Measurements from ENCODE around the gene LEMD3.

LEMD3 gene

DNA sequence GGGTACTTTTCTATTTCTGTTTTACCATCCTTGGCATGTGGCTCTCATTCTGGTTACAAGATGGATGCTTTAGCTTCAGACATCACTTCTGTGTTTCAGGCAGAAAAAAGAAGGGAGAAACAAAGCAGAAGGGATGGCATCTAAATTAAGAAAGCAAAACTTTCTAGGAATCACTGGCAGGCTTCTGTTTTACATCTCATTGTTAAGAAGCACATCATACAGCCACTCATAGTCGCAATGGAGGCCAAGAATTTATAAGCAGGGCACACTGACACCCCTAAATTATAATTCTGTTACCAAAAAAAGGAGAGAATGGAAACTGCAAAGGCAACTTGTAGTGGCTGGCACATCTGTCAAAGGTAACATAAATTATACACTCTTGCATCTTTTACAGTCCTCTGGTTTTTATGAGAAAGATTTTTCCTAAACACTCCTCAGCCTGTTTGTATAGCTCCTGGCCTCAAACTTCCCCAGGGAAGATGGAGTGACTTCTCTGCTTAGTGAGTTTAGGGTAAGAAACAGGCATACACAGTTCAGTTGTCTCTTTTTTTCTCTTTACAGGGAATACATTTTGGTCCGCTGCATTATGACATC is 22.0 kb upstream of the LEMD3 start:
- POLR2A ChIA-PET = no interaction called here

DNA sequence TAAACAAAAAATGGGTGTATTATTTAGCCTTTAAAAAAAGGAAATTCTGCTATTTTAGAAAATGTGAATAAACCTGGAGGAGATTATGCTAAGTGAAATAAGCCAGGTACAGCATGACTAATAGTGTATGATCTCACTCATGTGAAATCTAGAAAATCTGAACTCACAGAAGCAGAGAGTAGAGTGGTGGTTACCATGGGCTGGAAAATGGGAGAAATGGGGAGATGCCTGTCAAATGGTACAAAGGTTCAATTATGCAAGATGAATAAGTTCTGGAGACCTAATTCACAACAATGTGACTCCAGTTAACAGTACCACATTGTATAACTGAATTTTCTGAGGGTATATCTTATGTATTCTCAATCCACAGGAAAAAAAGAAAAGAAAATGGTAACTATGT is 17.4 kb upstream of the LEMD3 start:
- DNase-seq (ENCODE audit: extremely low spot score) = no peak
- TF ChIP-seq L3MBTL2 (conservative IDR thresholded peaks at IDR 0.05) = no peak
- no peak for TF ChIP-seq HDGF (IDR thresholded peaks at IDR 0.05; ENCODE audit: borderline replicate concordance)
- no peak for TF ChIP-seq SP1 (IDR thresholded peaks at IDR 0.05)
- no peak for TF ChIP-seq TARDBP (IDR thresholded peaks at IDR 0.05)
- no peak for TF ChIP-seq LEF1 (IDR thresholded peaks at IDR 0.05; ENCODE audit: borderline replicate concordance)
- TF ChIP-seq ARNT (IDR thresholded peaks at IDR 0.05) = no peak
- ChIA-PET POLR2A (interaction anchor here (1.1 kb wide), 1 partner anchor 17 kb away, joined by 3 read pairs; the partner anchor contains the start of gene LEMD3), CTCF (no interaction called here)

More for the DNA sequence above, 22.0 kb upstream of the LEMD3 start:
- DNase-seq (ENCODE audit: extremely low spot score) = no peak
- no peak for TF ChIP-seq NFRKB (IDR thresholded peaks at IDR 0.05)
- TF ChIP-seq, protein P1, sequence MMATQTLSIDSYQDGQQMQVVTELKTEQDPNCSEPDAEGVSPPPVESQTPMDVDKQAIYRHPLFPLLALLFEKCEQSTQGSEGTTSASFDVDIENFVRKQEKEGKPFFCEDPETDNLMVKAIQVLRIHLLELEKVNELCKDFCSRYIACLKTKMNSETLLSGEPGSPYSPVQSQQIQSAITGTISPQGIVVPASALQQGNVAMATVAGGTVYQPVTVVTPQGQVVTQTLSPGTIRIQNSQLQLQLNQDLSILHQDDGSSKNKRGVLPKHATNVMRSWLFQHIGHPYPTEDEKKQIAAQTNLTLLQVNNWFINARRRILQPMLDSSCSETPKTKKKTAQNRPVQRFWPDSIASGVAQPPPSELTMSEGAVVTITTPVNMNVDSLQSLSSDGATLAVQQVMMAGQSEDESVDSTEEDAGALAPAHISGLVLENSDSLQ (IDR thresholded peaks at IDR 0.05) = peak; percentile 71
- no peak for TF ChIP-seq FOXA1 (IDR thresholded peaks at IDR 0.05)
- CTCF ChIA-PET = no interaction called here

DNA sequence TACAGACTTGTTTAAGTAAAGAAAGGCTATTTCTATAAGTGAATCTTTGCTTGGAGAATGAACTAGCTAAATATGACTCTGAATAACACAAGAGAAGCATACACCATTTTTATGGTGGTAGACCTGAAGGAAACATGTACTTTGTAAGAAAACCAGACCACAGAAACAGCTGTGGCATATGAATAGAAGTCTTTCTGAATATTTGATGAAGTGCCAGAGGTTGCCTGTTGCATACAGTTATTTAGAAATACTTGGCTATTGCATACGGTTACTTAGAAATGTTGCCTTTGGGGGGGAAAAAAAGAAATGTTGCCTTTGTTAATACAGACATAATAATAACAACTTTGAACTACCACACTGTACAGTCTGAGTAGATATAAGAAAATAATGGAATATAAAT is 16.8 kb upstream of the LEMD3 start:
- no peak for DNase-seq (ENCODE audit: extremely low spot score)
- POLR2A ChIA-PET = interaction anchor here (1.1 kb wide), 1 partner anchor 16 kb away, joined by 3 read pairs; the partner anchor contains the start of gene LEMD3
- no peak for TF ChIP-seq FOXM1 (IDR thresholded peaks at IDR 0.05; ENCODE audit: borderline replicate concordance)
- TF ChIP-seq FOXA1 (IDR thresholded peaks at IDR 0.05) = no peak
- TF ChIP-seq, protein P1 (IDR thresholded peaks at IDR 0.05) = no peak
- no peak for TF ChIP-seq CTBP1 (IDR thresholded peaks at IDR 0.05; ENCODE audit: borderline replicate concordance)
- TF ChIP-seq HDGF (IDR thresholded peaks at IDR 0.05; ENCODE audit: borderline replicate concordance) = no peak
- TF ChIP-seq LEF1 (IDR thresholded peaks at IDR 0.05; ENCODE audit: borderline replicate concordance) = no peak
- TF ChIP-seq ZNF384 (IDR thresholded peaks at IDR 0.05) = no peak
- no peak for TF ChIP-seq ARNT (IDR thresholded peaks at IDR 0.05)
- TF ChIP-seq TARDBP (IDR thresholded peaks at IDR 0.05) = no peak
- no peak for TF ChIP-seq ELF4 (IDR thresholded peaks at IDR 0.05)
- CTCF ChIA-PET = no interaction called here

DNA sequence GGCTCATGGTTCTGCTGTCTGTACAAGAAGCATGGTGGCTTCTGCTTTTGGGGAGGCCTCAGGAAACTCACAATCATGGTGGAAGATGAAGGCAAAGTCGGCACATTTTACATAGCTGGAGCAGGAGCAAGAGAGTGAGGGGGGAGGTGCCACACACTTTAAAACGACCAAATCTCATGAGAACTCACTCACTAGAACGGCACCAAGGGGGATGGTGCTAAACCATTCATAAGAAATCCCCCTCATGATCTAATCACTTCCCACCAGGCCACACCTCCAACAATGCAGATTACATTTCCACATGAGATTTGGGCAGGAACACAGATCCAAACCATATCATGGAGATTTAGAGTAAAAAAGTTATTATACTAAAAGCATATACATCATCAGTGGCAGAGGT is 13.6 kb upstream of the LEMD3 start:
- ChIA-PET CTCF (no interaction called here), POLR2A (no interaction called here)
- no peak for DNase-seq (ENCODE audit: extremely low spot score)
- no peak for TF ChIP-seq TARDBP (IDR thresholded peaks at IDR 0.05)
- no peak for TF ChIP-seq FOXM1 (IDR thresholded peaks at IDR 0.05; ENCODE audit: borderline replicate concordance)
- no peak for TF ChIP-seq BHLHE40 (IDR thresholded peaks at IDR 0.05; ENCODE audit: borderline replicate concordance)
- no peak for TF ChIP-seq L3MBTL2 (conservative IDR thresholded peaks at IDR 0.05)
- TF ChIP-seq, protein P1 (IDR thresholded peaks at IDR 0.05) = no peak
- no peak for TF ChIP-seq SUZ12 (IDR thresholded peaks at IDR 0.05)
- no peak for TF ChIP-seq ELF4 (IDR thresholded peaks at IDR 0.05)
- TF ChIP-seq FOXK2 (IDR thresholded peaks at IDR 0.05) = no peak
- TF ChIP-seq HDGF (IDR thresholded peaks at IDR 0.05; ENCODE audit: borderline replicate concordance) = no peak

DNA sequence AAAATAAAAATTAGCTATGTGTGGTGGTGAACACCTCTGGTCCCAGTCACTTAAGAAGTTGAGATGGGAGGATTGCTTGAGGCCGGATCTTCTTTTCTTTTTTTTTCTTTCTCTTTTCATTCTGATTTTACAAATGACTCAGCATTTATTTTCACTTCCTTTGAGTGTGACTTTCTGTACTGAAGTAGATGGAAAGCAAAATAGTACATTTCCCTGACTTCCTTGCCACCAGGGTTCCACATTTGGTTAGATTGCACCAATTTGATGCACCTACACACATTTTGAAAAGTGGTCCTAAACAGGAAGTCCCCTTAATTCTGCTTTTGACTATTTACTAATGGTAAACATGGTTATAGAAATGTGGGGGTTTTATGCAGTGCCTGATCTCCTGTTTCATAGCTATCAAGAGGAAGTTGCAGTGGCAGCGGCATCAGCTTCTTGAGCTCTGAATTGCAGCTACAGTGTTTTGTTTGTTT is 13.0 kb upstream of the LEMD3 start:
- TF ChIP-seq ARNT (IDR thresholded peaks at IDR 0.05) = no peak
- ChIA-PET POLR2A (no interaction called here), CTCF (no interaction called here)
- DNase-seq (ENCODE audit: extremely low spot score) = no peak

DNA sequence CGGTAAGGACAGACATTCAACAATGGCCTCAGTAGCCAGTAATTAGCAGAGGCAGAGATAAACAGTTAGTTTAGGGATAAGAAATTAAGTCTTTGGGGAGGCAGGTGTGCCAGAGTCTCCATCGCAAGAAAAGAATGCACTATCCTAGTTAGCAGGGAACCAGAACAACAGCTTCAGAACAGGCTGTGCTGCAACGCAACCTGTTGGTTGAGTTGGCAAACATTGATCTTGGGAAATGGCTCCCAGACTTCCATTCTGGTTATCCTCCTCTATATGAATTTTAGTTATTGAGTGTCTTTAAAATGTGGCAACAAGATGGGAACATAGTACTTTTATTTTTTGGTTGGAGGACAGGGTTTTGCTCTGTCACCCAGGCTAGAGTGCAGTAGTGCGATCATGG is 12.3 kb upstream of the LEMD3 start:
- CTCF ChIA-PET = no interaction called here
- no peak for DNase-seq (ENCODE audit: extremely low spot score)
- POLR2A ChIA-PET = no interaction called here
- TF ChIP-seq LEF1 (IDR thresholded peaks at IDR 0.05; ENCODE audit: borderline replicate concordance) (no peak), NFRKB (IDR thresholded peaks at IDR 0.05) (no peak), ARNT (IDR thresholded peaks at IDR 0.05) (no peak), HDGF (IDR thresholded peaks at IDR 0.05; ENCODE audit: borderline replicate concordance) (no peak), FOXA1 (IDR thresholded peaks at IDR 0.05) (no peak), ZNF384 (IDR thresholded peaks at IDR 0.05) (no peak), L3MBTL2 (conservative IDR thresholded peaks at IDR 0.05) (no peak), SUZ12 (IDR thresholded peaks at IDR 0.05) (no peak), SP1 (IDR thresholded peaks at IDR 0.05) (no peak), FOXM1 (IDR thresholded peaks at IDR 0.05; ENCODE audit: borderline replicate concordance) (no peak), ELF4 (IDR thresholded peaks at IDR 0.05) (no peak), TARDBP (IDR thresholded peaks at IDR 0.05) (no peak), CTBP1 (IDR thresholded peaks at IDR 0.05; ENCODE audit: borderline replicate concordance) (no peak), BHLHE40 (IDR thresholded peaks at IDR 0.05; ENCODE audit: borderline replicate concordance) (no peak), FOXK2 (IDR thresholded peaks at IDR 0.05) (no peak)
- TF ChIP-seq, protein P1 (IDR thresholded peaks at IDR 0.05) = no peak
